HepG2 (cell line): ENCODE data around the gene NUDCD2. TPM values are rescaled to one million over a fixed set of nuclear protein-coding genes. Genes with fewer than 3 reads are reported as not detected.

Experiments used
- ATAC-seq: fragments of 200-7000 bp; cut with Tn5 transposase; 3 replicates; pipeline ENCODE4 v1.9.1; 2020; ENCODE audit warnings: mild to moderate bottlenecking, moderate library complexity
- BruUV-seq: library from RNA; stranded (reverse); fragments of 400-500 nt; replicated peaks from 2 replicates; lab custom pipeline; 2021; lab: Mats Ljungman, UMichigan
- CTCF ChIA-PET: fragments of 300-600 bp; formaldehyde crosslinking; extraction: SDS; loops from one replicate; lab custom pipeline; 2021; ENCODE audit warnings: low total read pairs, inconsistent platforms, low intra/inter-chr PET ratio; lab: Yijun Ruan, JAX
- POLR2A ChIA-PET: fragments of 350-600 bp; sonication (Branson Sonifier 250); formaldehyde crosslinking; loops from one replicate; lab custom pipeline; 2020; ENCODE audit warnings: antibody characterized with exemption, inconsistent platforms; lab: Yijun Ruan, JAX
- DNase-seq: peaks from one replicate; pipeline ENCODE4 v3.0.0-alpha.2; 2015; ENCODE audit warnings: low spot score
- FAIRE-seq: peaks from 3 replicates; lab custom pipeline; 2011; peaks lifted over from hg19 to GRCh38; lab: Jason Lieb, UNC
- H2AFZ ChIP-seq: one replicate; pipeline ENCODE4 v1.6.1; 2011; ENCODE audit warnings: low read length, inconsistent platforms
- H3K27ac ChIP-seq: fragments of 300-600 bp; 3 replicates; pipeline ENCODE4 v1.8.0; 2011; ENCODE audit warnings: mixed run types, mild to moderate bottlenecking, mixed read lengths, low read length, inconsistent platforms; ENCODE audit not compliant: insufficient read depth; ENCODE audit errors: extremely low read length
- H3K27me3 ChIP-seq, 2 experiments: fragments of 200-600 bp in 1 of 2; 2 replicates in 1 of 2; 3 replicates in 1 of 2; pipeline versions ENCODE4 v1.6.0 to v1.8.0; 2011; ENCODE audit warnings: low read length in 2 of 2, mild to moderate bottlenecking in 2 of 2, moderate library complexity in 2 of 2, inconsistent platforms in 1 of 2; ENCODE audit not compliant: insufficient read depth in 2 of 2, control insufficient read depth in 1 of 2
- H3K36me3 ChIP-seq, 2 experiments: fragments of 200-600 bp in 1 of 2; replicated peaks in 1 of 2; 2 replicates in 1 of 2; 3 replicates in 1 of 2; pipeline versions ENCODE4 v1.5.1 to v1.8.0; 2011; ENCODE audit warnings: low read length in 2 of 2, inconsistent platforms in 1 of 2; ENCODE audit not compliant: insufficient read depth in 2 of 2, control insufficient read depth in 1 of 2
- H3K4me1 ChIP-seq: 2 replicates; pipeline ENCODE4 v1.5.1; 2012; ENCODE audit warnings: low read length, inconsistent platforms; ENCODE audit not compliant: insufficient read depth
- H3K4me2 ChIP-seq: 2 replicates; pipeline ENCODE4 v1.6.0; 2011; ENCODE audit warnings: low read depth, low read length, inconsistent platforms
- H3K4me3 ChIP-seq, 3 experiments: fragments of 200-600 bp in 1 of 3; sonication (generic), shearing (Covaris generic) in 1 of 3; replicated peaks in 1 of 3; 2 replicates each; pipeline ENCODE4 v1.5.1; 2011 to 2016; ENCODE audit warnings: low read length in 3 of 3, inconsistent platforms in 2 of 3, low read depth in 2 of 3, mild to moderate bottlenecking in 2 of 3, control low read depth in 1 of 3, mixed read lengths in 1 of 3; ENCODE audit not compliant: insufficient read depth in 1 of 3
- H3K79me2 ChIP-seq: one replicate; pipeline ENCODE4 v1.6.1; 2011; ENCODE audit warnings: low read length, inconsistent platforms; ENCODE audit not compliant: insufficient read depth
- H3K9ac ChIP-seq: 2 replicates; pipeline ENCODE4 v1.6.0; 2011; ENCODE audit warnings: mild to moderate bottlenecking, low read depth, low read length, inconsistent platforms; ENCODE audit not compliant: insufficient read depth
- H3K9me3 ChIP-seq: 2 replicates; pipeline ENCODE4 v1.5.1; 2012; ENCODE audit warnings: mild to moderate bottlenecking, low read length
- H4K20me1 ChIP-seq: 2 replicates; pipeline ENCODE4 v1.6.0; 2011; ENCODE audit warnings: inconsistent platforms, mild to moderate bottlenecking, low read length, moderate library complexity; ENCODE audit not compliant: insufficient read depth
- ARID4A ChIP-seq: sonication (generic); formaldehyde crosslinking; IDR thresholded peaks from 2 replicates; pipeline ENCODE4 v1.5.0; 2020; ENCODE audit warnings: mild to moderate bottlenecking, missing genetic modification reagents, borderline replicate concordance
- CEBPG ChIP-seq: IDR thresholded peaks from 2 replicates; pipeline ENCODE4 v1.6.1; 2016
- CENPBD1 ChIP-seq: sonication (generic); formaldehyde crosslinking; IDR thresholded peaks from 2 replicates; pipeline ENCODE4 v1.8.0; 2022; ENCODE audit warnings: missing genetic modification reagents, low read depth, mild to moderate bottlenecking, borderline replicate concordance
- GATA4 ChIP-seq: sonication (generic); IDR thresholded peaks from 2 replicates; pipeline ENCODE4 v1.6.1; 2016; ENCODE audit warnings: antibody characterized with exemption, low read depth, borderline replicate concordance
- MTF2 ChIP-seq: sonication (generic); formaldehyde crosslinking; IDR thresholded peaks from 2 replicates; pipeline ENCODE4 v1.5.0; 2020; ENCODE audit warnings: missing genetic modification reagents, borderline replicate concordance
- SIN3B ChIP-seq: fragments of 150-350 bp; IDR thresholded peaks from 2 replicates; pipeline ENCODE4 v1.6.1; 2014; ENCODE audit warnings: low read length
- SNAI1 ChIP-seq: sonication (generic); formaldehyde crosslinking; IDR thresholded peaks from 2 replicates; pipeline ENCODE4 v1.5.0; 2020; ENCODE audit warnings: mild to moderate bottlenecking, missing genetic modification reagents, borderline replicate concordance
- ZBTB49 ChIP-seq: sonication (generic); formaldehyde crosslinking; IDR thresholded peaks from 2 replicates; pipeline ENCODE4 v1.4.0; 2020; ENCODE audit warnings: missing genetic modification reagents, borderline replicate concordance
- ZNF205 ChIP-seq: IDR thresholded peaks from 2 replicates; pipeline ENCODE4 v1.6.1; 2018; ENCODE audit warnings: missing biosample characterization, missing genetic modification reagents
- ZNF230 ChIP-seq: sonication (generic); formaldehyde crosslinking; IDR thresholded peaks from 2 replicates; pipeline ENCODE4 v1.4.0; 2020; ENCODE audit warnings: mild to moderate bottlenecking, missing genetic modification reagents
- ZNF232 ChIP-seq: sonication (generic); formaldehyde crosslinking; IDR thresholded peaks from 2 replicates; pipeline ENCODE4 v1.4.0; 2020; ENCODE audit warnings: missing genetic modification reagents, borderline replicate concordance
- ZNF264 ChIP-seq: sonication (generic); formaldehyde crosslinking; IDR thresholded peaks from 2 replicates; pipeline ENCODE4 v1.4.0; 2020; ENCODE audit warnings: missing genetic modification reagents
- ZNF574 ChIP-seq: sonication (generic); formaldehyde crosslinking; IDR thresholded peaks from 2 replicates; pipeline ENCODE4 v1.4.0; 2020; ENCODE audit warnings: missing genetic modification reagents
- WGBS: methylation state at CpG from one replicate; pipeline ENCODE4 v1.1.6; 2017; ENCODE audit warnings: low lambda C conversion rate; 5-methylcytosine and 5-hydroxymethylcytosine counted together
- in situ Hi-C: cut with HindIII; loops from 2 replicates; pipeline ENCODE4 v1.10.0; 2017; ENCODE audit warnings: low pct_unique_long_range_greater_than_20kb; ENCODE audit not compliant: extremely low pct_ligation_motif_present
- intact Hi-C: fragments of 100-400 bp; cut with micrococcal nuclease; formaldehyde crosslinking; loops from one replicate; pipeline ENCODE4 v1.10.0; 2022; ENCODE audit not compliant: unreplicated experiment
- polyA plus RNA-seq, 8 experiments: library from polyadenylated mRNA; depleted of rRNA in 3 of 8; stranded (reverse) in 7 of 8; unstranded in 1 of 8; fragments of >200 nt; fragmentation: Illumina TruSeq in 4 of 8; extraction: Trizol in 4 of 8; gene quantifications; 2 replicates each; pipeline versions ENCODE4 v1.2.1 to v1.2.3, GENCODE V29; 2011 to 2016; ENCODE audit warnings: low read depth in 4 of 8, missing spikeins in 1 of 8, mixed read lengths in 1 of 8; ENCODE audit not compliant: insufficient read depth in 1 of 8
- total RNA-seq, 5 experiments: library from RNA; depleted of rRNA; stranded (reverse); fragments of >200 nt; fragmentation: Illumina TruSeq; extraction: Trizol; gene quantifications; 2 replicates each; pipeline ENCODE4 v1.2.3, GENCODE V29; 2016; ENCODE audit warnings: low read depth in 1 of 5

Gene NUDCD2
- total and polyA plus RNA-seq, 2 of the 13 experiments (the other 11 are each of a cell fraction or from before 2014, with no cell fraction given): 14.8 to 39.2 TPM

GRCh38 chr5:163445345-163445744 lies 14.6 kb downstream of the NUDCD2 start:
- WGBS: 95% methylated on average over 6 of the region's 6 CpGs
- Histone ChIP-seq H3K27me3 (no peaks in the 10 kb centered on the region), H2AFZ (no peak overlapping the region)
- no peak for TF ChIP-seq CENPBD1 (CRISPR knock-in tag)
- no peak for TF ChIP-seq ZNF205 (CRISPR knock-in tag)
- TF ChIP-seq ZNF230 (CRISPR knock-in tag): no peak
- TF ChIP-seq SIN3B: no peak
- TF ChIP-seq GATA4: no peak
- TF ChIP-seq ZNF264 (CRISPR knock-in tag): no peak
- TF ChIP-seq CEBPG (CRISPR knock-in tag): no peak
- TF ChIP-seq SNAI1: no peak
- TF ChIP-seq ZNF574 (CRISPR knock-in tag): no peak
- TF ChIP-seq ZBTB49 (CRISPR knock-in tag): no peak
- no peak for TF ChIP-seq ZNF232
- no peak for TF ChIP-seq MTF2 (CRISPR knock-in tag)
- no peak for TF ChIP-seq ARID4A

More at GRCh38 chr5:163445345-163445744, 14.6 kb downstream of the NUDCD2 start:
- POLR2A ChIA-PET: interaction anchor here (9.3 kb wide), 1 partner anchor 14 kb away, joined by 182 read pairs; the partner anchor contains the start of genes HMMR and NUDCD2
- H3K79me2 ChIP-seq: peaks cover 15% of the 10 kb centered on the region
- no TSS peak for BruUV-seq
- no peak overlapping the region for H3K27ac ChIP-seq
- ATAC-seq (no peak), FAIRE-seq (no peak), DNase-seq (no peak)
- H3K9ac ChIP-seq: no peak overlapping the region
- H3K9me3 ChIP-seq: no peaks in the 10 kb centered on the region
- no peak overlapping the region for H3K4me2 ChIP-seq
- peaks cover 2 to 46% of the 10 kb centered on the region in 2 experiments; a peak in 3 of 5 replicates for H3K36me3 ChIP-seq
- CTCF ChIA-PET: no interaction called here
- no peak overlapping the region for H3K4me3 ChIP-seq
- in situ Hi-C loops: no loop called here
- intact Hi-C loops: no loop called here
- peaks cover 12% of the 10 kb centered on the region for H3K4me1 ChIP-seq
- peaks cover 10% of the 10 kb centered on the region; the same call in 1 of the 2 replicates for H4K20me1 ChIP-seq
